Activated naive CD8-positive, alpha-beta T cell treated with anti-CD3 and anti-CD28 coated beads, Interleukin-2, amount 50 U/mL, for 16 hours (primary cell): Measurements from ENCODE around the gene HAUS2.

ENCODE experiments used
- DNase-seq: peaks from one replicate; pipeline ENCODE4 v3.0.0-alpha.2; 2020; ENCODE audit warnings: low read depth, low spot score

HAUS2 gene

GRCh38 chr15:42608110-42608531 lies 59.5 kb downstream of the HAUS2 start:
- DNase-seq, result no peak

- no peak for DNase-seq
These were observed 60.3 kb downstream of the HAUS2 start for GRCh38 chr15:42608752-42609488.

- DNase-seq, result no peak
These were observed 62.9 kb downstream of the HAUS2 start for GRCh38 chr15:42611532-42611931.

- DNase-seq, result no peak
These were observed 63.8 kb downstream of the HAUS2 start for GRCh38 chr15:42612367-42612912.

GRCh38 chr15:42616107-42616506 lies 67.5 kb downstream of the HAUS2 start:
- no peak for DNase-seq
